H9 (cell line): ENCODE data around the gene SLC38A3. TPM values are rescaled to one million over a fixed set of nuclear protein-coding genes. Genes with fewer than 3 reads are reported as not detected.

Experiments
- DNase-seq: peaks from one replicate; pipeline ENCODE4 v3.0.0-alpha.2; 2017
- H2AFZ ChIP-seq: one replicate; pipeline ENCODE4 v1.6.1; 2013; ENCODE audit warnings: mild to moderate bottlenecking, low read length, control low read depth, moderate library complexity
- H2AK5ac ChIP-seq: 2 replicates; pipeline ENCODE4 v1.6.1; 2013; ENCODE audit warnings: low read length, control low read depth, mixed read lengths; ENCODE audit not compliant: insufficient read length
- H2BK120ac ChIP-seq: one replicate; pipeline ENCODE4 v1.6.1; 2013; ENCODE audit warnings: low read depth, mild to moderate bottlenecking, low read length, control low read depth, inconsistent platforms; ENCODE audit not compliant: poor library complexity, severe bottlenecking
- H2BK12ac ChIP-seq: 2 replicates; pipeline ENCODE4 v1.6.1; 2013; ENCODE audit warnings: low read length, control low read depth, mixed read lengths, low read depth; ENCODE audit not compliant: insufficient read length
- H2BK15ac ChIP-seq: 2 replicates; pipeline ENCODE4 v1.6.1; 2013; ENCODE audit warnings: low read depth, low read length, control low read depth
- H2BK20ac ChIP-seq: one replicate; pipeline ENCODE4 v1.6.1; 2013; ENCODE audit warnings: low read depth, mild to moderate bottlenecking, low read length, control low read depth, inconsistent platforms; ENCODE audit not compliant: poor library complexity, severe bottlenecking
- H2BK5ac ChIP-seq: 2 replicates; pipeline ENCODE4 v1.6.1; 2013; ENCODE audit warnings: low read length, control low read depth, mixed read lengths; ENCODE audit not compliant: insufficient read length
- H3K14ac ChIP-seq: 2 replicates; pipeline ENCODE4 v1.6.1; 2013; ENCODE audit warnings: low read length, control low read depth; ENCODE audit not compliant: insufficient read depth
- H3K18ac ChIP-seq: 2 replicates; pipeline ENCODE4 v1.6.1; 2013; ENCODE audit warnings: low read depth, mild to moderate bottlenecking, mixed read lengths, low read length, control low read depth; ENCODE audit not compliant: insufficient read length
- H3K23ac ChIP-seq: 2 replicates; pipeline ENCODE4 v1.6.1; 2013; ENCODE audit warnings: low read length, control low read depth, mixed read lengths, low read depth; ENCODE audit not compliant: insufficient read length
- H3K23me2 ChIP-seq: 2 replicates; pipeline ENCODE4 v1.6.1; 2013; ENCODE audit warnings: low read depth, mild to moderate bottlenecking, mixed read lengths, low read length, control low read depth; ENCODE audit not compliant: insufficient read length, poor library complexity, severe bottlenecking
- H3K27ac ChIP-seq: 2 replicates; pipeline ENCODE4 v1.5.1; 2013; ENCODE audit warnings: low read length, control low read depth, mixed read lengths, low read depth; ENCODE audit not compliant: insufficient read length
- H3K27me3 ChIP-seq: 2 replicates; pipeline ENCODE4 v1.6.1; 2013; ENCODE audit warnings: low read length, control low read depth, inconsistent platforms; ENCODE audit not compliant: insufficient read depth
- H3K4ac ChIP-seq: 2 replicates; pipeline ENCODE4 v1.6.1; 2013; ENCODE audit warnings: low read depth, mild to moderate bottlenecking, control low read depth, inconsistent platforms, low read length, moderate library complexity
- H3K4me1 ChIP-seq: 2 replicates; pipeline ENCODE4 v1.6.1; 2013; ENCODE audit warnings: low read length, control low read depth, inconsistent platforms; ENCODE audit not compliant: insufficient read depth
- H3K4me2 ChIP-seq: 2 replicates; pipeline ENCODE4 v1.6.1; 2013; ENCODE audit warnings: low read length, control low read depth, mixed read lengths; ENCODE audit not compliant: insufficient read length, insufficient read depth
- H3K56ac ChIP-seq: 2 replicates; pipeline ENCODE4 v1.6.1; 2013; ENCODE audit warnings: low read depth, mild to moderate bottlenecking, mixed read lengths, low read length, control low read depth; ENCODE audit not compliant: insufficient read length
- H3K79me1 ChIP-seq: 2 replicates; pipeline ENCODE4 v1.6.1; 2013; ENCODE audit warnings: low read depth, mild to moderate bottlenecking, moderate library complexity, low read length, control low read depth, inconsistent platforms; ENCODE audit not compliant: insufficient read depth, poor library complexity, severe bottlenecking
- H3K79me2 ChIP-seq: 2 replicates; pipeline ENCODE4 v1.6.1; 2013; ENCODE audit warnings: low read length, control low read depth, inconsistent platforms; ENCODE audit not compliant: insufficient read depth
- H3K9ac ChIP-seq: 2 replicates; pipeline ENCODE4 v1.6.1; 2013; ENCODE audit warnings: low read length, control low read depth, mixed read lengths; ENCODE audit not compliant: insufficient read length; ENCODE audit errors: extremely low read depth
- H3K9me3 ChIP-seq: one replicate; pipeline ENCODE4 v1.6.1; 2013; ENCODE audit warnings: low read depth, low read length, inconsistent platforms; ENCODE audit not compliant: control insufficient read depth
- H3T11ph ChIP-seq: one replicate; pipeline ENCODE4 v1.6.1; 2013; ENCODE audit warnings: mild to moderate bottlenecking, low read length, control low read depth, inconsistent platforms
- H4K20me1 ChIP-seq: one replicate; pipeline ENCODE4 v1.6.1; 2013; ENCODE audit not compliant: control insufficient read depth, insufficient read length, insufficient read depth
- H4K5ac ChIP-seq: 2 replicates; pipeline ENCODE4 v1.6.1; 2013; ENCODE audit warnings: low read depth, mild to moderate bottlenecking, mixed read lengths, low read length, control low read depth; ENCODE audit not compliant: insufficient read length
- H4K8ac ChIP-seq: replicated peaks from 2 replicates; pipeline ENCODE4 v1.6.1; 2013; ENCODE audit warnings: low read length, control low read depth, mixed read lengths, low read depth; ENCODE audit not compliant: insufficient read length
- H4K91ac ChIP-seq: 2 replicates; pipeline ENCODE4 v1.6.1; 2013; ENCODE audit warnings: low read depth, mild to moderate bottlenecking, moderate library complexity, mixed read lengths, low read length, control low read depth; ENCODE audit not compliant: insufficient read length
- H3K27ac Mint-ChIP-seq, 3 experiments: 2 replicates in 2 of 3; 3 replicates in 1 of 3; pipeline ENCODE4 v1.8.0; 2020 to 2021; ENCODE audit warnings: mixed read lengths in 3 of 3, mild to moderate bottlenecking in 1 of 3, moderate library complexity in 1 of 3
- H3K27me3 Mint-ChIP-seq: 2 replicates; pipeline ENCODE4 v1.8.0; 2021; ENCODE audit warnings: low read depth, mild to moderate bottlenecking, moderate library complexity, mixed read lengths
- H3K36me3 Mint-ChIP-seq, 3 experiments: 2 replicates in 2 of 3; 3 replicates in 1 of 3; pipeline ENCODE4 v1.8.0; 2020 to 2021; ENCODE audit warnings: low read depth in 3 of 3, mixed read lengths in 3 of 3; ENCODE audit not compliant: insufficient read depth in 1 of 3
- H3K4me1 Mint-ChIP-seq, 2 experiments: 2 replicates each; pipeline ENCODE4 v1.8.0; 2020; ENCODE audit warnings: mixed read lengths in 2 of 2
- H3K4me3 Mint-ChIP-seq, 2 experiments: 2 replicates in 1 of 2; 3 replicates in 1 of 2; pipeline ENCODE4 v1.8.0; 2020 to 2021; ENCODE audit warnings: mild to moderate bottlenecking in 2 of 2, mixed read lengths in 2 of 2, moderate library complexity in 1 of 2
- H3K9me3 Mint-ChIP-seq, 2 experiments: 2 replicates in 1 of 2; 3 replicates in 1 of 2; pipeline ENCODE4 v1.8.0; 2020; ENCODE audit warnings: mild to moderate bottlenecking in 2 of 2, mixed read lengths in 2 of 2, moderate library complexity in 1 of 2
- CTCF ChIP-seq: fragments of 200-600 bp; sonication (generic); conservative IDR thresholded peaks from 3 replicates; pipeline ENCODE4 v1.8.0; 2021; ENCODE audit warnings: antibody characterized with exemption, mild to moderate bottlenecking
- WGBS: extraction: QIAGEN DNeasy Blood & Tissue Kit; methylation state at CpG from one replicate; pipeline ENCODE4 v1.1.7; 2013; ENCODE audit warnings: missing lambda C conversion rate, low lambda C conversion rate, mixed read lengths; ENCODE audit not compliant: insufficient read length; ENCODE audit errors: extremely low coverage; 5-methylcytosine and 5-hydroxymethylcytosine counted together
- total RNA-seq: library from RNA; stranded (reverse); gene quantifications from 2 replicates; pipeline ENCODE4 v1.2.1, GENCODE V29; 2021

The SLC38A3 gene
- total RNA-seq, 1 experiment from 2014 or later, result 1.4 TPM

GRCh38 chr3:50160561-50160983 lies 44.5 kb upstream of the SLC38A3 start:
- no CpG with 5 or more reads among the region's 7 CpGs for whole genome bisulfite sequencing
- H3K27ac ChIP-seq, result no peak overlapping the region
- H3K4me1 ChIP-seq, result peaks cover under 1% of the 10 kb centered on the region
- no peak overlapping the region for H3K23ac ChIP-seq
- no peak overlapping the region for H3K4me2 ChIP-seq
- H2BK5ac ChIP-seq, result no peak overlapping the region
- no peak for DNase-seq
- no peak overlapping the region for H2AK5ac ChIP-seq
- H3K14ac ChIP-seq, result no peak overlapping the region
- H4K5ac ChIP-seq, result no peak overlapping the region
- Mint-ChIP-seq H3K4me3 (no peak overlapping the region), H3K36me3 (peaks cover 16 to 41% (median 29%) of the 10 kb centered on the region in 3 experiments; a peak in 6 of 7 replicates), H3K27me3 (peaks cover 8% of the 10 kb centered on the region; the same call in 1 of the 2 replicates), H3K27ac (no peak overlapping the region), H3K4me1 (peaks cover 40 to 52% of the 10 kb centered on the region in 2 experiments), H3K9me3 (no peaks in the 10 kb centered on the region)
- no peak overlapping the region for H3K9ac ChIP-seq
- no peak overlapping the region for H2BK15ac ChIP-seq
- H2BK120ac ChIP-seq, result no peak overlapping the region
- no peak for TF ChIP-seq CTCF
- H3K56ac ChIP-seq, result no peak overlapping the region
- peaks cover 2% of the 10 kb centered on the region for H3K79me1 ChIP-seq
- no peak overlapping the region for H4K8ac ChIP-seq
- no peak overlapping the region for H4K91ac ChIP-seq
- no peak overlapping the region for H3K18ac ChIP-seq
- peaks cover 13% of the 10 kb centered on the region for H3K23me2 ChIP-seq
- H3T11ph ChIP-seq, result no peak overlapping the region
- H2BK20ac ChIP-seq, result no peak overlapping the region
- H3K9me3 ChIP-seq, result no peaks in the 10 kb centered on the region
- no peaks in the 10 kb centered on the region for H3K79me2 ChIP-seq
- no peak overlapping the region for H2AFZ ChIP-seq
- H3K27me3 ChIP-seq, result no peaks in the 10 kb centered on the region
- H2BK12ac ChIP-seq, result no peak overlapping the region
- H4K20me1 ChIP-seq, result no peaks in the 10 kb centered on the region
- H3K4ac ChIP-seq, result no peak overlapping the region
